Thyroid gland (tissue), 4 donors: ENCODE data around the gene C20orf144.

Source experiments
- POLR2A ChIP-seq, 2 donors: fragments of 450-650 bp; IDR thresholded peaks; one replicate each; pipeline ENCODE4 v1.6.1; 2017; ENCODE audit warnings: antibody characterized with exemption in 2 of 2, mild to moderate bottlenecking in 2 of 2, moderate library complexity in 1 of 2
- TF ChIP-seq, protein P1 (sequence below), 6 experiments: fragments of 200-600 bp in 3 of 6; fragments of 450-650 bp in 3 of 6; sonication (generic) in 3 of 6; IDR thresholded peaks; one replicate each; pipeline ENCODE4 v1.5.1; 2016 to 2019; ENCODE audit warnings: antibody characterized with exemption in 6 of 6, mild to moderate bottlenecking in 2 of 6, inconsistent platforms in 1 of 6, moderate library complexity in 1 of 6

DNA sequence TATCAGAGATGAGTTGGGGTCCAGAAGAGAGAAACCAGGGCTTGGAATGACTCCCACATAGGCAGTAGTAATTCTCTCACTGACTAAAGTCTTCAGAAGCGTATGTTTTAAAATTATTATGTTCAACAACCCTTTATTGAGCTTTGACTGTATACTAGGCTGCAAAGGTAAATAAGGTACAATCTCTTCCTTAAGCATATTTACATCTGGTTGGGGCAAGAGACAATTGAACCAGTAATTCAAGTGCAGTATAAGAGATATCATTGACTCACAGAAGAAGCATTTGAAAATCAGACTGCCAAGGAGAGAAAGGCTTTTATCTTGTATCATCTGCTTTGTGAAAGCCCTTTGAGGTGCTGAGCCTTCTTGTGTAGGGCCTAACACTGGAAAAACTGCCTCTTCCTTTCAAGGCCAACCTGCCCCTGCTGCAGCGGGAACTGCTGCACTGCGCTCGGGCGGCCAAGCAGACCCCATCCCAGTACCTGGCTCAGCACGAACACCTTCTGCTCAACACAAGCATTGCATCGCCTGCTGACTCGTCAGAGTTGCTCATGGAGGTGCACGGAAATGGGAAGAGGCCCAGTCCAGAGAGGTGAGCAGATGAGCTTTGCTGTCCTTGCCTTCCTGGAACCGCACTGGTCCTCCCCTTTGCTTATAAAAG, 39.3 kb upstream of the C20orf144 start:
- no peak for TF ChIP-seq POLR2A (IDR thresholded peaks at IDR 0.05)
- TF ChIP-seq, protein P1, sequence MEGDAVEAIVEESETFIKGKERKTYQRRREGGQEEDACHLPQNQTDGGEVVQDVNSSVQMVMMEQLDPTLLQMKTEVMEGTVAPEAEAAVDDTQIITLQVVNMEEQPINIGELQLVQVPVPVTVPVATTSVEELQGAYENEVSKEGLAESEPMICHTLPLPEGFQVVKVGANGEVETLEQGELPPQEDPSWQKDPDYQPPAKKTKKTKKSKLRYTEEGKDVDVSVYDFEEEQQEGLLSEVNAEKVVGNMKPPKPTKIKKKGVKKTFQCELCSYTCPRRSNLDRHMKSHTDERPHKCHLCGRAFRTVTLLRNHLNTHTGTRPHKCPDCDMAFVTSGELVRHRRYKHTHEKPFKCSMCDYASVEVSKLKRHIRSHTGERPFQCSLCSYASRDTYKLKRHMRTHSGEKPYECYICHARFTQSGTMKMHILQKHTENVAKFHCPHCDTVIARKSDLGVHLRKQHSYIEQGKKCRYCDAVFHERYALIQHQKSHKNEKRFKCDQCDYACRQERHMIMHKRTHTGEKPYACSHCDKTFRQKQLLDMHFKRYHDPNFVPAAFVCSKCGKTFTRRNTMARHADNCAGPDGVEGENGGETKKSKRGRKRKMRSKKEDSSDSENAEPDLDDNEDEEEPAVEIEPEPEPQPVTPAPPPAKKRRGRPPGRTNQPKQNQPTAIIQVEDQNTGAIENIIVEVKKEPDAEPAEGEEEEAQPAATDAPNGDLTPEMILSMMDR (IDR thresholded peaks at IDR 0.05): no peak
